GM21423 (cell line): ENCODE measurements around the gene NKX6-2.
"Not testable (repeated sequence)": the region's sequence is repeated elsewhere in the genome, so short reads cannot be mapped to it uniquely, and the experiment has no call there.

ENCODE experiments used
- ATAC-seq: cut with Tn5 transposase; IDR thresholded peaks from one replicate; pipeline ENCODE4 v1.9.1; 2021; ENCODE audit warnings: mild to moderate bottlenecking, moderate library complexity; ENCODE audit not compliant: unreplicated experiment

NKX6-2 gene

GRCh38 chr10:132785723-132786475 is at the start of gene NKX6-2:
NKX6-2 (minus strand) TSS chr10:132786147; CDS start chr10:132785948, 199 bp downstream.
- no peak for ATAC-seq

GRCh38 chr10:132834891-132835847 is 49.2 kb upstream of the NKX6-2 start:
- no peak for ATAC-seq

GRCh38 chr10:132834311-132834761 is 48.4 kb upstream of the NKX6-2 start:
- ATAC-seq, result no peak

GRCh38 chr10:132833421-132834111 is 47.6 kb upstream of the NKX6-2 start:
- no peak for ATAC-seq

- no peak for ATAC-seq
These were observed 46.4 kb upstream of the NKX6-2 start for GRCh38 chr10:132832186-132832969.

- no peak for ATAC-seq
These were observed 43.5 kb upstream of the NKX6-2 start for GRCh38 chr10:132829403-132829802.

GRCh38 chr10:132828681-132829080 is 42.7 kb upstream of the NKX6-2 start:
- ATAC-seq, result no peak

- ATAC-seq, result no peak
These were observed 42.1 kb upstream of the NKX6-2 start for GRCh38 chr10:132827861-132828539.

- no peak for ATAC-seq
These were observed 41.5 kb upstream of the NKX6-2 start for GRCh38 chr10:132827423-132827789.

GRCh38 chr10:132826524-132827422 is 40.8 kb upstream of the NKX6-2 start:
- no peak for ATAC-seq

GRCh38 chr10:132825783-132826523 is 40.0 kb upstream of the NKX6-2 start:
- ATAC-seq, result not testable (repeated sequence)

GRCh38 chr10:132820056-132820455 is 34.1 kb upstream of the NKX6-2 start:
- ATAC-seq, result no peak

GRCh38 chr10:132817701-132818211 is 31.8 kb upstream of the NKX6-2 start:
- no peak for ATAC-seq

GRCh38 chr10:132816718-132817117 is 30.8 kb upstream of the NKX6-2 start:
- ATAC-seq, result no peak

- ATAC-seq, result no peak
These were observed 29.4 kb upstream of the NKX6-2 start for GRCh38 chr10:132815168-132815857.

- no peak for ATAC-seq
These were observed 28.5 kb upstream of the NKX6-2 start for GRCh38 chr10:132814469-132814856.
